GM19035 (cell line): ENCODE data around the gene GALNTL6.
"Not testable (repeated sequence)": the region's sequence is repeated elsewhere in the genome, so short reads cannot be mapped to it uniquely, and the experiment has no call there.

Experiments
- ATAC-seq: cut with Tn5 transposase; IDR thresholded peaks from one replicate; pipeline ENCODE4 v1.9.1; 2021; ENCODE audit not compliant: unreplicated experiment

The GALNTL6 gene

DNA sequence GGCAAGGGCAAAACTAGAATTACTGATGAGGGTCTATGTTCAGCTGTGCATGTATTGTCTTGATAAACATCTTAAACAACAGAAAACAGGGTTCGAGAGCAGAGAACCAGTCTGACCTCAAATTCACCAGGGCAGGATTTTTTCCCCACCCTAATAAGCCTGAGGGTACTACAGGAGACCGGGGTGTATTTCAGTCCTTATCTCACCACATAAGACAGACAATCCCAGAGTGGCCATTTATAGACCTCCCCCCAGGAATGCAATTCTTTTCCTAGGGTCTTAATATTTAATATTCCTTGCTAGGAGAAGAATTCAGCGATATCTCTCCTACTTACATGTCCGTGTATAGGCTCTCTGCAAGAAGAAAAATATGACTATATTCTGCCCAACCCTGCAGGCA lies 1157.0 kb downstream of the GALNTL6 start:
- ATAC-seq, result not testable (repeated sequence)

DNA sequence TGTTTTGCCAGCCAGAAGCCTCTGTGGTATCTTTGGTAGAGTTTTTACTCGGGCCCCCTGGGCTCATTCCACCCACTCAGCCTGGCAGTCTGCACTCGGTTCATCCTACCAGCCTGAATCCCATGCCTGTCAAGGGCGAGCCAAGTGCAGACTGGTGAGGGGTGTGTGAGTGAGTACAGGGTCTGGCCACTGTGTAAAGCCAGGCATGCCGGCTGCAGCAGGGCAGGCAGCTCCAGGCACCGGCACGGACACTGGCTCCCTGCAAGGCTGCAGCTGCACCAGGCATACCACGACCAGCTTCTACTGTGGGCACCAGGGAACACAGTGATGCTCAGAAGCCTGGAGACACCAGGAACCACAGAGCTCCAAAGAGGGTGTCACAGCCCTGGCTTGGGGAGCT lies 1161.4 kb downstream of the GALNTL6 start:
- no peak for ATAC-seq

DNA sequence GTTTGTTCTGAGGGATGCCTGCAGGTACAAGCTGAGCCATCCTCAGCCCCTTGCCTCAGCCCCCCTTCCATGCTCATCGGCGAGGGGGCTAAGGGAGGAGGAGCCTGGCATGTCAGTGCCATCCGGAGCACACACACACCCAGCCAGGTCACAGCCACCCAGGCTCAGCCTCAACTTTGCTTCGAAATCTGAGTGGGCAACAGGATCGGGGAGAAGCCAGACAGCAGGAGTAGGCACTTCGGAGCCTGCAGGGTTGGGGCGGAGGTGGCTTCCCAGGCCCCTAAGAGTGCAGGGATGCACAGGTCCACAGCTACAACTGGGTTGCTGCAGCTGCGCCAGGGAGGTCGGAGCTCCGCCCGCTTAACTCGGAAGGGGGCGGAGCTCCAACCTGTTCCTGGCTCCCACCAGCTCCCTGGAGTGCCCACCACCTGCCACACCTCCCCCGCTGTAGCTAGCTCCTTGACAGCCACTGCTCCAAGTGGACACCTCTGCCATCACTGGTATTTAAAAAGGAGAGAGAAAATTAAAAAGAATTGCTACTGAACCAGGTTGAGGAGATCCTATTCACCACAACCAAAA lies 1162.5 kb downstream of the GALNTL6 start:
- ATAC-seq, result no peak

DNA sequence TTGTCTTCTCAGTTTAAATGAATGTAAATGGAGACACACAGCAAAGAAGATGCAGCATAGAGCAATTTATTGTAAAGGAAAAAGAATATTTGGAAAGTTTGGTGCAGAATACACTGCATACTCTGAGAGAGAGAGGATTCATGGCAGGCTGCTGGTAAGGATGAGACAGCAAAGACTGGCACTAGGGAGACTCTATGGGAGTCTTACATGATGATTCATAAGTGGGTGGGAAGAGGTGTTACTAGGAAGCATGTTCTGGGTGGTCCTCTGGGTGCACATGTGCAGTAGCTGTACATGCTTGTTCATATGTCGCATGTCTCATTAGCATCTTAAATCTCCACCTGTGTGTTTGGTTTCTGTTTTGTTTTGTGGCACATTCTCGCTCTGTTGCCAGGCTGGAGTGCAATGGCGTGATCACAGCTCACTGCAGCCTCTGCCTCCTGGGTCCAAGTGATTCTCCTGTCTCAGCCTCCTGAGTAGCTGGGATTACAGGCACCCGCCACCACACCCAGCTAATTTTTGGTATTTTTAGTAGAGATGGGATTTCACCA lies 1164.4 kb downstream of the GALNTL6 start:
- ATAC-seq, result not testable (repeated sequence)

DNA sequence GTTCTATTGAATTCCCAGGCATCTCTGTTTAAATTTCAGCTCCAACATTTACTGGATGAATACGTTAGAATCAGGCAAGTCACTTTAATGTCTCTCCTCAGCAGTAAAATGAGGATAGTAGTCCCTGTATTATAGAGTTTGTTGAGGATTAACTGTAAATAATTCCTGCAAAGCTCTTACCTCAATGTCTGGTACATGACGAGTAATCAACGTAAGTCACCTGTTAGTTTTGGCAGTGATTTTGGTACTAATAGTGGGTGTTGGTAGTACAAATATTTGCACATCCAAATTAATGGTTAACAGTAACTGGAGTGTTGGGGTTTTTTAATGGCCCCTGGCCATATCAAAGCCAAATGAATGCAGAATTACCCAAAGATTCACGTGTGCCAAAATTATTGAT lies 1165.6 kb downstream of the GALNTL6 start:
- no peak for ATAC-seq

DNA sequence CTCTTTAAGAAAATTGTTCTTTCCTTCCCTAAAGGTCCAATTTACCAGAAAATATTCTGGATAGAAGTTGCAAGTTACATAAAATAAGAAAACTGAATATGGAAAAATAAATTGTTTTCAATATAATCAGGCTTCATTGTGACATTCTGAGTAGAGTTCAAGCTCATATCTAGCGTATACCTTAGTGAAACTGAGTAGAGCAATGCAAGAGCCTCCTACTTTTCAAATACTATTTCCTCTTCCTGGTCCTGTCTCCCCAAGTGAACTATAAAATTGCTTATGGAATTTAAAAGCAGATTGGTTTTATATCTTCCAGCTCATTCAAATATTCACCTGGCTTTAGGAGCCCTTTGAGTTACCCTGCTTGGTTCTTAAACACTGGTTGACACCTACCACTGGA lies 1166.1 kb downstream of the GALNTL6 start:
- ATAC-seq, result no peak

DNA sequence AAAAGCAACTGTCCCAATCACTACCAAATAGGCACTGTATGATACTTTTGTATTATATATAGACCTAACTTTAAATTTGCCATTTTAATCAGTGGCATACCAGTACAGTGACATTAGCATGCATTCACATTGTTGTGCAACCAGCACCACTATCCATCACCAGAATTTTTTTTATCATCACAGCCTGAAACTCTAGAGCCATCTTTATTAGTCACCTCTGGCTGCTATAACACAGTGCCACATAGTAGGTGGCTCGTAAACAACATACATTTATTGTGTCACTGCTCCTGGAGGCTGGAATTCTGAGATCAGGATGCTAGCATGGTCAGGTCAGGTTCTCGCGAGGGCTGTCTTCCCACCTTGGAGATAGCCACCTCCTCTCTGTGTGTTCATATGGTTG lies 1167.0 kb downstream of the GALNTL6 start:
- no peak for ATAC-seq

DNA sequence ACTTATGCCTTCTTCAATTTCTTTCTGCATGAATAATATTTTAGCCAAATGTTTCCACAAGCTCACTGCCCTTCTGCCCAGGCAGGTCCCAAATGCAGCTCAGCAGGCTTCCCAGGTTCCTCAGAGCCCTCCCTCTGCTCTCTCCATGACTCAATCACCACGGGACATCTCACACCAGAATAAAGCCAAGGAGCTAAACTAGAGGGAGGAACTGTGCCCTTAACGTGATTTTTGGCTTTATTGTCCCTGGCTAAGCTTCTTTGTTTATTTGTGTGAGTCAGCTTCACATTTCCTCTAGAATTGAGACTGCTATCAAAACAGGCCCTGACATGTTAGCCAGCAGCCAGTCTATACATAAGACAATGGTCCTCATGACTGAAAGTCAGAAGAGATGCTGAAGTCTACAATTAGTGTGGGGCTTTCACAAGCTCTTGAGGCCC lies 1169.0 kb downstream of the GALNTL6 start:
- no peak for ATAC-seq

DNA sequence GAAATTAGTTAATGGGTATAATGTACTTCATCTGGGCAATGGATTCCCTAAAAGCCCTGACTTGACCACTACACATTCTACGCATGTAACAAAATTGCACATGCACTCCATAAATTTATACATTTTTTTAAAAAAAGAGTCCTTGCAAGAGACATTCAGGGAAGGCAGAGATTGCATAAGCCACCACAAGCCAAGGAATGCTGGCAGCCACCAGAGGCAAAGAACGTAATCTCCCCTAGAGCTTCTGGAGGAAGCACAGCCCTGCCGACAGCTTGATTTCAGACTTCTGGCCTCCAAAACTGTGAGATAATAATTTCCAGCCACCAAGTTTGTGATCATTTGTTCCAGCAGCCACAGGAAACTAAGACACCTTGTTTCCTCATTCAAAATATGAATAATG lies 1169.8 kb downstream of the GALNTL6 start:
- ATAC-seq, result no peak

DNA sequence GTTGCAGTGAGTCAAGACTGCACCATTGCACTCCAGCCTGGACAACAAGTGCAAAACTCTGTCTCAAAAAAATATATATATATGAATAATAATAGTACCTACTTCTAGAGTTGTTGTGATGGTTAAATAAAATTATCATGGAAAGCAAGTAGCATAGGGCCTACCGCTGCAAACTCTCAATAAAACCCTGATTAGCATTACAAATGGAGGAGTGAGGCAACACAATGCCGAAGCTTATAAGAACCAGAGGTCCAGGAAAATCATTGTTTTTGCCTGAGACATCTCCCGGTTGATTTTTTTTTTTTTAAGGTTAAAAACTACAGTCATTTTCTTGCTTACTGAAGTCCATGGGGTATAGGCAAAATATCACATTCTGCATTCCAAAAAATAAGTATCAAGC lies 1170.4 kb downstream of the GALNTL6 start:
- no peak for ATAC-seq

DNA sequence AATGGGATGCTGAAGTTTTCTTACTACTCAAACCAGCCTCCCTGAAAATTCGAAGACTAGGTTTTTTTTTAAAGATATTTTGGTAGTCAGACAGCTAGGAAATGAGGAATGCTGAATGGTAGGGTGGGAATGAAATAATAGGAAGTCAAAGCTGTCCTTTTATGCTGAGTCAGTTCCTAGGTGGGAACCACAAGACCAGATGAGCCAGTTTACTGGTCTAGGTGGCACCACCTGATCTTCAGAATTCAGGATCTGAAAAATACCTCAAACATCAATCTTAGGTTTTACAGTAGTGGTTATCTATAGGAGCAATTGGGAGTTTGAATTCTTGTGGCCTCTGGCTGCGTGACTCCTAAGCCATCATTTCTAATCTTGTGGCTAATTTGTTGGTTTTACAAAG lies 1172.3 kb downstream of the GALNTL6 start:
- ATAC-seq, result no peak

DNA sequence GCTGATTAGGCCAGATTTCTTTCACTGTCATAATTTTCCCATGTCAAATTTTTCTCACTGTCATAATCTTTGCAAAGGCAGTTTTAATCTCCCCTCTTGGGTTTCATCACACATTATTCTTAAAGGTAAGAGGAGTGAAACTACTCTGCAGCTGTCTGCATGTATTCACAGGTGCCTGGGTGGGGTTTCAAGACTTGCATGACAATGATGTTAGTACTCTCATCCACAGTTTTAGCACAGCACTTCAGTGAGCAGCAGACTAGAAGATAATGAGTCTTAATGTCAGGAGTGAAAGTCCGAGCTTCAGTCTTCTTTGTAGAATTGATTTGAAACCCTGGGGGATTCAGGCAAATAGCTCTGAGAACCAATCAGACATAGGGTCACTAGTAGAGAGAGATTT lies 1172.9 kb downstream of the GALNTL6 start:
- peak; percentile 70 for ATAC-seq

DNA sequence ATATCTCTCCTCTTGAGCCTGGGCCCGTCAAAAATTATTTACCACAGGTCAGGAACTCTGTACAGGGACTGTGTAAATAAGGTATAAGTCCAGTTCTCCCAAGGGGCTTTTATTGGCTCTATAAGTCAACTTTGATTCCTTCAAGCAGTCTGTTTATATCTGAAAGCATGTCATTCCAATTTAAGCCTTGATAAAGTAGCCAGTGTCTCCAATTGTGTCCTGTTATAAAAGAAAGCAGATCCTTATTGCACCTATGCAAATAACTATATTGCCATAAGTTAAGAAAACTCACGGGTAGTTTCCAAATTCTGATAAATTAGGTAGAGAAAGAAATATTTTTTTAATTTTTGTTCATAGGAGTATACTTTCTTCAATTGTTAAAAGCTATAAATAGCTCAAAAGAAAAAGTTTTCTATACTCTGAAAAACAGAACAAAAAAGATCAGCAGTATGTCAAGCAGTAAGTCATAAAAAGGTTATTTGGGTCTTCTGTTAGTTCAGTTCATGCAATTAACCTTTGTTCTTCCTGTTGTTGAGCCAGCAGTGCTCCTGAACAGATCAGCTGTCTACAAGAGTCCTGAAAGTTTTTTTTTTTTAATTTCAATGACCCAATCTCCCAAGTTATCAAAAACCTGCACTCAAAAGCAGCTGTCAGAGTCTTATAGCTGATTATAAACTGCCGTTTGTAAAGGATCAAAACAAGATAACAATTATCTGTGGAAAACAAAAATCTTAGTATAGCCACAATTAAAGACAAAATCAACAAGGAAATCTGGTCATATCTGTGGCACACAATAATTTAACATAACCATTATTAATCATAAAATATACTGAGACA lies 1177.0 kb downstream of the GALNTL6 start:
- no peak for ATAC-seq

DNA sequence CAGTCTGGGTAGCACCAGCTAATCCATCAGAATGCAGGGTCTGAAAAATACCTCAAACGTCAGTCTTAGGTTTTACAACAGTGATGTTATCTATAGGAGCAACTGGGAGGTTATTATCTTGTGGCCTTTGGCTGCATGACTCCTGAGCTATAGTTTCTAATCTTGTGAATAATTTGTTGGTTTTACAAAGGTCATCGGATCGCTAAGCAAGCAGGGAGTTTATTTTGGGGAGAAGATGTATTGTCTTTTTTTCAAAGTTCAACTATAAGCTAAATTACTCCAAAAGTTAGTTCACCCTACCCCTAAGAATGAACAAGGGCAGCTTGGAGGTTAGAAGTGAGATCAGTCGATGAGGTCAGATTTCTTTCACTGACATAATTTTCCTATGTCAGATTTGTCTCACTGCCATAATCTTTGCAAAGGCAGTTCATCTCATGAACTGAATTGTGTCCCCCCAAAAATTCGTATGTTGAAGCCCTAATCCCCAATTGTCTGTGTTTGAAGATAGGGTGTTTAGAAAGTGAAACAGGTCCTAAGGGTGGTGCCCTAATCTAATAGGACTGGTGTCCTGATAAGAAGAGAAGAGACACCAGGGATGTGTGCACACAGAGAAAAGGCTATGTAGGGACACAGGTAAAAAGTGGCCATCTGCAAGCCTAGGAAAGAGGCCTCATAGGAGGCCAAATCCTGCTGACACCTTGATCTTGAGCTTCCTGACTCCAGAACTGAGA lies 1179.6 kb downstream of the GALNTL6 start:
- ATAC-seq, result no peak

DNA sequence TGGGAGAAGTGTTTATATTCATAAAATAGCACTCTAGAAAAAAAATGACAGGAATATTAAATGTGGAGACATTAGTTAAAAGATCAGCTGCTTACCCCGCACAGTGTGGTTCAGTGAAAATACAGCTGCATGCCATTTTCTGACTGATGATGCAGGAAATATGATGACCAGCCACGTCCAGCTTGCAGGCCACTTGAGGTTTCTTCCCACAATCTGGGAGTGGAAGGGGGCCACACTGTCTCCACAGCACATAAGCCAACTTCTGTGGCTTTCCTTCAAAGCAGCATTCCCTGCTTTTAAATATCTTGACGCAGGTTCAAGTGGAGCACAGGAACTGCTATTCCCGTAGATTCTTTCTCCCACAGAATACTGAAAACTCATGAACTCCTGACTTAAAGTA lies 1182.0 kb downstream of the GALNTL6 start:
- no peak for ATAC-seq

DNA sequence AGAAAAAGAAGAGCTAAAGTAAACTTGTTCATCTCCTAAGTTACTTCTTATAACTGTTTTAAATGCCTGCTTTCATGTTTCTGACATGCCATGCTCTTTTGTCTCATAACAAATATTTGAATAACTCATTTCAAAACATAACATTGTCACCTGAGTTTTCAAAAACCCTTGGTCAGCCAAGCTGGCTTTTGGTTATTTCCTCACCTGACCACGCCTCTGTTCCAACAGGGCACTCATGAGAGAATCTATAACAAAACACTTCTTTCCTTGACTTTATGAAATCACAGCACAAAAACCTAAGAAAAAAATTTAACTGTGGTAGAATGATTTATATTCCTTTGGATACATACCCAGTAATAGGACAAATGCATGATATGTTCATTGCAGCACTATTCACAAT lies 1182.5 kb downstream of the GALNTL6 start:
- ATAC-seq, result no peak

DNA sequence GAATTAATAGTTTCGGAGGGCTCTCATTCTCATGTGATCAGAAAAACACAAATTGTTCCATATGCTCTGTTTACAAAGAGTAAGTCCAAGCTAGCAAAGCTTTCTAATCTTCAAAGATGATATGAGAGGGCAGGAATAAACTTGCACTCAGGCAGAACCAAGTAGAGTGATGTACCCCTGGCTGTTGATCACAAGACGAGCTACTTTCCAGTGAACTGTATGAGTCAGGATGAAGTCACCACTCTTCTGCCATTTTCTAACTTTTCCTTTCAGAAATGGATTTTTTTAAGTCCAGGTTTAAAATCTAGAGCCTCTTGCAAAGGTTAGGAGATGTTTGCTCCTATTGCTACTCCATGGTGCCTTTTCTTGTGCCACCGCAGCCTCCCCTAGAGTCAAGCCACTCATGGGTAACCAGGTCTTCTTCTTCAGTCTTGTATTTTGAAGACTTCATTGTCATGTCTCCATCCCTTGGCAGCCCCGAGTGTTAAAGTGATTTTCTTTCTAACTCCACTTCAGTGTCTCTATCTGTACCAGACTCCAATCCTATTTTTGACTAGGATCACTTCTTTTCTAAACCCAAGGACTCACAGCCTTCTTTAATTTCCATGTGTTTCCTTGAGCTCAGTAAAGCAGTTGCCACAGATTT lies 1183.5 kb downstream of the GALNTL6 start:
- ATAC-seq, result no peak

DNA sequence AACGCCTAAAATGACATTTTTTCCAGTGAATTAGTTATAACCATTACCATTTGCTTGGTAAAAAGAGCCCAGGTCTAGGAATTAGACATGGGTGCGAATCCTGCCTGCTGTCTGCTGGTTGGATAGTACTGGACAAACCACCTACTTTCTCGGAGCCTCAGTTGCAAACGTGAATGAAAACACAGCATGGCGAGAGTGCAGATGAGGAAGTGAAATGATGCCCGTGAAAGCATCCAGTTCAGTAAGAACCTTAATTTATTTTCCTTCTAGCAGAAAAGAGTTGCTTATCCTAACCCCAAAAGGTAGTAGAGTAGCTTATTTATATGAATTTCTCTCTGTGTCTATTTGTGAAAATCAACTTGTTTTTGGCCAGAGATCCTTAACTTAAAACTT lies 1184.0 kb downstream of the GALNTL6 start:
- no peak for ATAC-seq

DNA sequence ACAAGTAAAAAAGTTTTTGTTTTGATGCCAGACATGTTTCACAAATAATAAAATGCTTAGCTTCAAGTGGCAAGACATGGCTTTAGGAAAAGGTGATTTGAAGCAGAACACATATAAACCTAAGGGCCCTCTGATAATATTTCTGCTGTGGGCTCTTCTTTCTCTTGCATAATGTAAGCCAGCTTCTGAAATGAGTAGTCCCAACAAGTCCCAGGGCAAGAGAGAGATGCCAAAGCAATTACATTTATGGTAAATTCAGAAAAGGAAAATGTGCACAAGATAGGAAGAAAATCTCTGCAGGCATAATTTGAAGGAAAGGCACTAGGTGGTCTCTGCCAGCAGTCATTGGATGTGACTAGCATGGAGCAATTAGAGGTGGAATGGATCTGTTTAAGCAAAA lies 1184.7 kb downstream of the GALNTL6 start:
- ATAC-seq, result no peak

DNA sequence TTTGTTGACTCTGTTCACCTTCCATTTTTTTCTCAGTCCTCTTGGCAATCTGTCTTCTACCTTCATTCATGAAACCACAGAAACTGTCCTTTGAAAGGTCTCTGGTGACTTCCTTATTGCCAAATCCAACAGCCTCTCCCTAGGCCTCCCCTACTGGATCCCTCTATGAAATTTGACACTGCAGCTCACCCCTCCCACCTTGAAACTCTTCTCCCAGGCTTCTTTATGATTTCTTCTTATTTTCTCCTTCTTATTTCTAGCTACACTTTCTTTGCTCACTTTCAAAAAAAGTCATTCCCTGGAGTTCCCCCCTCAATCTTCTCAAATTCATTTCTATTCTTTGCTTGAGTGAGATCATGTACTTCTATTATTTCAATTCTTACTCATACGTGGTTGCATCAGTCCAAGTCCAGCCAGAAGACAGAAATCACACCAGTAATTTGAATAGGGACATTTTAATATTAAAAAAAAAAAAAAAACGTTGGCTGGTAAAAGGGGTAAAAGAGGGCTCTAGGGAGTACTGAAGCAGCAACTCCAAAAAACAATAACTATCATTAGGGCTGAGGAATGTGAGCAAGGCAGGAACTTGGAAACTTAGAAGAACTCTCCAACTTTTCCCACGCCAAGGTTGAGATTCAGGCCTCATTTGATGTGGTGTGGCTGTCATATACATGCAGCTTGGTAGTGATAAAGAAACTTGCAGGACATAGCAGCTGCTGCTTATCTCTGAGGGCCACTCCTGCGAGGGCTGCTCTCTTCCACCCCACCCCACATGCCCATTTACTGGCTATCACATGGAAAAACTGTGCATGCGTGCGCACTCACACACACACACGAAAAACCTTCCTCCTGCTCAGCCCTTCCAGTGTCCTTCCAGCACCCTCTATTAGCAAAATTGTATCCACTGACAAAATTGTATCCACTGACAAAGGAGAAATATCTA lies 1185.6 kb downstream of the GALNTL6 start:
- no peak for ATAC-seq
